GM12873 (cell line): Measurements from ENCODE around the gene RAF1.

Experiments
- TF ChIP-seq, protein P1 (sequence below): IDR thresholded peaks from 2 replicates; pipeline ENCODE4 v1.5.1; 2012; ENCODE audit warnings: low read depth, mild to moderate bottlenecking, moderate library complexity, low read length, control low read depth; ENCODE audit not compliant: insufficient read depth; ENCODE audit errors: missing control alignments

RAF1 gene

DNA sequence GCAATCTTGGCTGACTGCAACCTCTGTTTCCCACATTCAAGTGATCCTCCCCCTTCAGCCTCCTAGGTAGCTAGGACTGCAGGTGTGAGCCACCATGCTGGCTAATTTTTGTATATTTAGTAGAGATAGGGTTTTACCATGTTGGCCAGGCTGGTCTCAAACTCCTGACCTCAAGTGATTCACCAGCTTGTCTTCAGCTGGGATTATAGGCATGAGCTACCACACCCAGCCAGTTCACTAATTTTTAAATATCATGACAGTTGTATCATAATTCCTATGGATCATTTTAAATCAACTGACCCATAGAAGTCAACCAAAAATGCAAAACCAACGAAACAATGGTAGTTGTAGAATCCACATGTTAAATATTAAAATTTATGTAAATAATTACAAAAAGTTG, 35.1 kb downstream of the RAF1 start:
- TF ChIP-seq, protein P1, sequence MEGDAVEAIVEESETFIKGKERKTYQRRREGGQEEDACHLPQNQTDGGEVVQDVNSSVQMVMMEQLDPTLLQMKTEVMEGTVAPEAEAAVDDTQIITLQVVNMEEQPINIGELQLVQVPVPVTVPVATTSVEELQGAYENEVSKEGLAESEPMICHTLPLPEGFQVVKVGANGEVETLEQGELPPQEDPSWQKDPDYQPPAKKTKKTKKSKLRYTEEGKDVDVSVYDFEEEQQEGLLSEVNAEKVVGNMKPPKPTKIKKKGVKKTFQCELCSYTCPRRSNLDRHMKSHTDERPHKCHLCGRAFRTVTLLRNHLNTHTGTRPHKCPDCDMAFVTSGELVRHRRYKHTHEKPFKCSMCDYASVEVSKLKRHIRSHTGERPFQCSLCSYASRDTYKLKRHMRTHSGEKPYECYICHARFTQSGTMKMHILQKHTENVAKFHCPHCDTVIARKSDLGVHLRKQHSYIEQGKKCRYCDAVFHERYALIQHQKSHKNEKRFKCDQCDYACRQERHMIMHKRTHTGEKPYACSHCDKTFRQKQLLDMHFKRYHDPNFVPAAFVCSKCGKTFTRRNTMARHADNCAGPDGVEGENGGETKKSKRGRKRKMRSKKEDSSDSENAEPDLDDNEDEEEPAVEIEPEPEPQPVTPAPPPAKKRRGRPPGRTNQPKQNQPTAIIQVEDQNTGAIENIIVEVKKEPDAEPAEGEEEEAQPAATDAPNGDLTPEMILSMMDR: no peak

DNA sequence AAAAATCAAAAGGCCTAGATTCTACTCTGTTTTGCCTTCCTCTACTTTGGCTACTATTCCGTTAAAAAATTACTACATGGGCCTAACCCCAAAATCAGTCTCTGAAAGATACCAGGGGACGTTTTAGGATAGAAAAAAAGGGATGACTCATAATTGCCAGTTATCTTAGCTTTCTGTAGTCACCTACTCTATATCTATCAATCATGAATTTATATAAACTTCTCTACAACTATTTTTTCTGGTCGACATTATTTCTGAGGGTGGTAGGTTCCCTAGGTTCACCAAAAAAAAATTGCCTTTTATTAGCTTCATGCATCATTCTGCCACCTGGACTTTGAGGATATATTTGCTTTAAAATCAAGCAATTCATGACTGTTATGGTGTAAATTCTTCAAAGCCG, 36.5 kb downstream of the RAF1 start:
- TF ChIP-seq, protein P1: no peak

DNA sequence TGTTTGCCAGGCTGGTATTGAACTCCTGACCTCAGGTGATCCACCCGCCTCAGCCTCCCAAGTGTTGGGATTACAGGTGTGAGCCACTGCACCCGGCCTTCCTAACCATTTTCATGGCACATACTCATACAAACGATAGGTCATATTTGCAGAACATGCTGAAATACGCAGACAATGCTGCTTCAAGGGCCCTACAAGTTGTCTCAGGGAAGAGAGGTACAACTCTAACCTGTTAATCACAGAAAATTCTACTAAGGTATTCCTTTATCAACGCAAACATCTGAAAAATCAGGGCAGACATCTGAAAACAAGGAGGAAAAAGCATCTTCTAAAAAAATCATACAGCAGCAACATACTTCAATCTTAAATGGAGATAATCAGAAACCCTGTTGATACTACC, 39.9 kb downstream of the RAF1 start:
- TF ChIP-seq, protein P1: no peak

DNA sequence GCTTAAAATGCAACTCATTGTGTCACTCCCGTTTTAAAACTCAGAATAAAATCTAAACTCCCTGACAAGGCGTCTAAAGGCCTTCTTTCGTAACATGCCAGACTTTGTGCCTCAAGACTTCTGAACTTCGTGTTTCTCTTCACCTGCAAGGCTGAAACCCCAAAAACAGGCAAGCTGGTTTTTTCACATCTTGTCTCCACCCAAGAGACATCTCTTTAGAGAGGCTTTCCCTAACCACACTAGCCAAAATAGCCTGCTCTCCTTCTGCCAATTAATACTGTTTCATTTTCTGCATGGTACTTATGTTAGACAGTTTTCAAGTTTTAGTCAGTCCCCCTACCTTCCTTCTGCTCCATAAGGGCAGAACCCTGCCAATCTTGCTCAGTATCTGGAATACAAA, 41.6 kb downstream of the RAF1 start:
- TF ChIP-seq, protein P1: no peak

DNA sequence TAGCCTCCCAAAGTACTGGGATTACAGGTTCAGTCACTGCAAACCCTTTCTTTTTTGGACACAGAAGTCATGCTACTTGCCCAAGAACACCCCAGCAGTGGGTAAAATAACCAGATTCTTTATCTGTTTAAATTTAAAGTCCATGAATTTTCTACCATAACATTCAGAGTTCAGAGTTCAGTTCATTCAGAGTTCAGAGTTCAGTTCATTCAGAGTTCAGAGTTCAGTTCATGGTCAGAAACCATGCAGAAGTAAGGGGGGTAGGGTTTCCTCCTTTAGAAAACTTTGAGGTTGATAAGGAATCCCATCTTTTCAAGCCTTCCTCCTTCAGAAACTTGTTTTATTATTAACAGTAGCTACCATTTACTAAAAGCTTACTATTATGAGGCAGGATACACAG, 43.2 kb downstream of the RAF1 start:
- TF ChIP-seq, protein P1: no peak

DNA sequence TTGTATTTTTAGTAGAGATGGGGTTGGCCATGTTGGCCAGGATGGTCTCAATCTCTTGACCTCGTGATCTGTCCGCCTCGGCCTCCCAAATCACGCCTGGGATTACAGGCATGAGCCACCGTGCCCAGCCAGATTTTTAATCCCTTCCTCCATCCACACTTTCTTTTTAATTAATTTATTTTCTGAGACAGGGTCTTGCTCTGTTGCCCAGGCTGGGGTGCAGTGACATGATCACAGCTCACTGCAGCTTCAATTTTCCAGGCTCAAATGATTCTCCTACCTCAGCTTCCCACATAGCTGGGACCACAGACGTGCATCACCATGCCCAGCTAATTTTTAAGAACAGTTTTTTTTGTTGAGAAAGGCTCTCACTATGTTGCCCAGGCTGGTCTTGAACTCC, 43.6 kb downstream of the RAF1 start:
- TF ChIP-seq, protein P1: no peak

DNA sequence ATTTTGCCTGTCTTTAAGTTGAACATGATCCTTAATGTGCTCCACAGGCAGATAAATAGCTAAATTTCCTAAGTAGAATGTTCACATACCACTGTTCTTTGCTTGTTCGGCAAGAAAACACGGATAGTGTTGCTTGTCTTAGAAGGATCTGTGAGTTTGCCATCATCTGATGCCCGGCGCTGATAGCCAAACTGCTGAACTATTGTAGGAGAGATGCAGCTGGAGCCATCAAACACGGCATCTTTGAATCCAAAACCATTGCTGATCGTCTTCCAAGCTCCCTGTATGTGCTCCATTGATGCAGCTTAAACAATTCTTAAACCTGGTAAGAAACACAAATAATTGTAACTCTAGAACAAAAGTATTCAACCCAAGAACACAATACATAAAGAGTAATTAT, 45.5 kb downstream of the RAF1 start:
- TF ChIP-seq, protein P1: no peak
